ENCODE measurements around the gene MMD.
"Not testable (repeated sequence)": the region's sequence is repeated elsewhere in the genome, so short reads cannot be mapped to it uniquely, and the experiment has no call there.

The MMD gene

DNA sequence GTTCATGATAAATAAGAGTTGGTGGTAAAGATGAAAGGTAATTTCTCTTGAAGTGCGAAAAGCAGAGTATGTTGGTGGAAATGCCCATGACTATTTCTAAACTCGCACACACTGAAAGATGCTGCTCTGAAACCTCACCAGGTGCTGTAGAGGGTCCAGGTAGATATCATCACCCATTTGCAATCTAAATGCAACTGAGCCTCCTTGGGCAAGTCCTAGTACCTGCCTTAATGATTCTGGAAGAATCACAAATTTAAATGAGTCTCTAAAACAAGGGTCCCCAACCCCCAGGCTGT, 5.9 kb upstream of the MMD start:
- H3K36me3 ChIP-seq (ENCODE audit: control insufficient read depth, insufficient read depth, low read length): no peaks in the 10 kb centered on the region
- no peaks in the 10 kb centered on the region for H3K4me1 ChIP-seq (ENCODE audit: control insufficient read depth, insufficient read depth, low read length)
- no peak overlapping the region for H3K9ac ChIP-seq (ENCODE audit: low read depth, low read length)
- no peaks in the 10 kb centered on the region for H3K27me3 ChIP-seq (ENCODE audit: control insufficient read depth, insufficient read depth, low read length)
- no peak overlapping the region for H3K4me3 ChIP-seq (ENCODE audit: low read depth, low read length)
- no peaks in the 10 kb centered on the region for H3K9me3 ChIP-seq (ENCODE audit: control insufficient read depth, insufficient read depth, low read length)

DNA sequence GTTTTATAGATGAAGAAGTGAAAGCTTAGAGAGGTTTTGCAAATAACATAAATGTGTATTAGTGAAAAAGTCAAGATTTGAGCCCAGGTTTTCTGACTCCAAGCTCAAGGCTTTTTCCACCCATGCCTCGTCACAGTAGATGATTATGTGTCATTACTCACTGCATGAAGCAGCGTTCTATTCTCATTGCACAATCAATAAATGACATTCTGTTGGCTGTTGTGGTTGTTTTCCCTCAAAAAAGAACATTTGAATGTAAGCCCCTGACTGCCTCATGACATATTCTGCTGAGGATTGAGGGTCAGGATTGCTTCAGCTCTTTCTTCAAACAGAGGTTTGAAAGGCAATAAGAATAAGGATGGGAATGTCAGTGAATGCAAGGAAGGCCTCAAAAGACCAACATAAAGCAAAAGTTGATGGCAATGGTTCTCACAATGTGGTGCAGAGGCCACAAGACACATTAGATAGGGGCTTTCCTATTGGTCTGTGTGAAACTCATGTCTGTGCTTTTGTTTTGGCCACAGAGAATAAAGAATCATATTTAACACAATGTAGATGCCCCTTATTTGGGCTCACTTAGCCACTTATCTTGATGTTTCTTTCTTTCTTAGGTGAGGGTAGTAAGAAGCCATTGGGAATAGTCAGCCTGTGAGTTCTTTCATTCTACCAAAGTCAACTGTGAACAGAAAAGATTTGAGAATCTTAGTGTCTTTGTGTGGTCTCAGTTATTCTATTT, 5.4 kb upstream of the MMD start:
- Histone ChIP-seq H3K9me3 (ENCODE audit: control insufficient read depth, insufficient read depth, low read length) (no peaks in the 10 kb centered on the region), H3K4me1 (ENCODE audit: control insufficient read depth, insufficient read depth, low read length) (no peaks in the 10 kb centered on the region), H3K4me3 (ENCODE audit: low read depth, low read length) (no peak overlapping the region), H3K27me3 (ENCODE audit: control insufficient read depth, insufficient read depth, low read length) (no peaks in the 10 kb centered on the region), H3K36me3 (ENCODE audit: control insufficient read depth, insufficient read depth, low read length) (no peaks in the 10 kb centered on the region), H3K9ac (ENCODE audit: low read depth, low read length) (no peak overlapping the region)

DNA sequence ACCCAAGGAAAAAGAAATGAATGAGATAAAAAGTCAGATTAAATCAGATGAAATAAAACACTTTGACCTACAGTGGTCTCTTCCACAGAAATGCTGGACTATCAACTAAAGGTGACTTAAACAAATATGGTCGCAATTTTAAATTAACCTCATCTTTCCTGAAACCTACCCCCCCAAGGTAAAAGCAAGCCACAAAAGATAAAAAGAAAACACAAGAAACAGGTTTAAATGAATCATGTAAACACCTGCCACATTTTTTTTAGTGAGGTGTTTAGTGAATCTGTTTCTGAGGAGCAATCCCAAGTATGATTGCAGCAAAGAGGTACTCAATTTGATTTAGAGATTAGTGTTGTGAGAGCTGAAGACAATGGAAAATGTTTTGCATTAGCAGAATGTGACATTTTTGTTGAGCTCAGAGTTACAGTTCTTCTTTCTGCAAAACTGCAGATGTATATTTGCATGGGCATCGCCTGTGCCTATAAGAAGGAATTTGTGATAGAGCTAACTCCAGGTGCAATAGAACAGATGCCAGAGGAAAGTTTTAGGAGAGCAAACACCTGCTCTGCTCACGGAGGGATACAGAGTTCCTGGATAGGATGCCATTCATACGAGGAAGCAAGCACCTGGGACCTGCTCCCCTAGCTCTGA, 3.4 kb upstream of the MMD start:
- no peak overlapping the region for H3K9ac ChIP-seq (ENCODE audit: low read depth, low read length)
- H3K4me1 ChIP-seq (ENCODE audit: control insufficient read depth, insufficient read depth, low read length): peaks cover 2% of the 10 kb centered on the region
- H3K36me3 ChIP-seq (ENCODE audit: control insufficient read depth, insufficient read depth, low read length): no peaks in the 10 kb centered on the region
- no peaks in the 10 kb centered on the region for H3K9me3 ChIP-seq (ENCODE audit: control insufficient read depth, insufficient read depth, low read length)
- H3K4me3 ChIP-seq (ENCODE audit: low read depth, low read length): no peak overlapping the region
- no peaks in the 10 kb centered on the region for H3K27me3 ChIP-seq (ENCODE audit: control insufficient read depth, insufficient read depth, low read length)

DNA sequence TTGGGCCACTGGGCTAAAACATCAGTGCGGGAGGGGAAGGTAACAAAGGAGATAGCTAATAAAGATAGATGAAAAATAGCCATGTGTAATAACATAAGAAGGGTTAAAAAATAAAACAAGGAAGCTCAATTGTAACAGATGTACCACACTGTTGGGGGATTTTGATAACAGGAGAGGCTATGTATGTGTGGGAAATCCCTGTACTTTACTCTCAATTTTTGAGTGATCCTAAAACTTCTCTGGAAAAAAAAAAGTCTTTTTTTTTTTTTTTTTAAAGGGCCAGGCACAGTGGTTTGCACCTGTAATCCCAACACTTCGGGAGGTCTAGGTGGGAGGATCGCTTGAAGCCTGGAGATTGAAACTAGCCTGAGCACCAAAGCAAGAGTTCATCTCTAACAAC, 1.9 kb upstream of the MMD start:
- Histone ChIP-seq H3K9ac (ENCODE audit: low read depth, low read length) (no peak overlapping the region), H3K4me1 (ENCODE audit: control insufficient read depth, insufficient read depth, low read length) (peaks cover 6% of the 10 kb centered on the region), H3K9me3 (ENCODE audit: control insufficient read depth, insufficient read depth, low read length) (no peaks in the 10 kb centered on the region), H3K4me3 (ENCODE audit: low read depth, low read length) (no peak overlapping the region), H3K36me3 (ENCODE audit: control insufficient read depth, insufficient read depth, low read length) (peaks cover 2% of the 10 kb centered on the region), H3K27me3 (ENCODE audit: control insufficient read depth, insufficient read depth, low read length) (no peaks in the 10 kb centered on the region)

DNA sequence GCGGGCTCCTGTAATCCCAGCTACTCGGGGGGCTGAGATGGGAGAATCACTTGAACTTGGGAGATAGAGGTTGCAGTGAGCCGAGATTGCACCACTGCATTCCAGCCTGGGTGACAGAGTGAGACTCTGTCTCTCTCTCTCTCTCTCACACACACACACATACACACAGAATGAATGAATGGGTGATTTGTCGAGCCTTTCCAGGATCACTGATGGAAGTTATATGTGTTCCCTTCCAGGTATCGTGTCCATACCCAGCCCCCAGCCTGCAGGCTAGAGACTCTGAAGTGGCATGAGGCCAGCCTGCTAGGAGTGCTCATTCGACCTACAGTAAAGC, 1.2 kb upstream of the MMD start:
- H3K4me3 ChIP-seq (ENCODE audit: low read depth, low read length); H3K9ac ChIP-seq (ENCODE audit: low read depth, low read length); H3K27me3 ChIP-seq (ENCODE audit: control insufficient read depth, insufficient read depth, low read length); H3K9me3 ChIP-seq (ENCODE audit: control insufficient read depth, insufficient read depth, low read length); H3K4me1 ChIP-seq (ENCODE audit: control insufficient read depth, insufficient read depth, low read length); H3K36me3 ChIP-seq (ENCODE audit: control insufficient read depth, insufficient read depth, low read length): not testable (repeated sequence)

DNA sequence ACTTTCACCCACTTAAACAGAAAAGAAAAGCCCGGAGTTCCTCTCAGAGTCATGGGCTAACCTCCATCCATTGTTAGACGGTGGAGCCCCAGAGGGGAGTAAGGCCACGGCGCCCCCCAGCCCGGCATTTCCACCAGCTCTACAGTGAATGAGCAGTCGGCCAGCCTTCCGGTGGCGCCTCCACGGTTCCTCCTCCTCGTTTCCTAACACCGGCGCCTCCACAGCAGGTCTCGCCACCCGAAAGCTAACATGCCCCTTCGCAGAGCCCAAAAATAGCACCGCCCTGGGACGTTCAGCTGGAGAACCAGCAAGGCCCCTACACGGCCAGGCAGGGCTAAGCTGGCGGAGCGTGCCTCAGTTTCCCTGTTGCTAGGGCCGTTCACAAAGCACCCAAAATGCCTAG, 858 bp downstream of the MMD start:
- H3K4me1 ChIP-seq (ENCODE audit: control insufficient read depth, insufficient read depth, low read length): peaks cover 8% of the 10 kb centered on the region
- H3K36me3 ChIP-seq (ENCODE audit: control insufficient read depth, insufficient read depth, low read length): peaks cover 2% of the 10 kb centered on the region

DNA sequence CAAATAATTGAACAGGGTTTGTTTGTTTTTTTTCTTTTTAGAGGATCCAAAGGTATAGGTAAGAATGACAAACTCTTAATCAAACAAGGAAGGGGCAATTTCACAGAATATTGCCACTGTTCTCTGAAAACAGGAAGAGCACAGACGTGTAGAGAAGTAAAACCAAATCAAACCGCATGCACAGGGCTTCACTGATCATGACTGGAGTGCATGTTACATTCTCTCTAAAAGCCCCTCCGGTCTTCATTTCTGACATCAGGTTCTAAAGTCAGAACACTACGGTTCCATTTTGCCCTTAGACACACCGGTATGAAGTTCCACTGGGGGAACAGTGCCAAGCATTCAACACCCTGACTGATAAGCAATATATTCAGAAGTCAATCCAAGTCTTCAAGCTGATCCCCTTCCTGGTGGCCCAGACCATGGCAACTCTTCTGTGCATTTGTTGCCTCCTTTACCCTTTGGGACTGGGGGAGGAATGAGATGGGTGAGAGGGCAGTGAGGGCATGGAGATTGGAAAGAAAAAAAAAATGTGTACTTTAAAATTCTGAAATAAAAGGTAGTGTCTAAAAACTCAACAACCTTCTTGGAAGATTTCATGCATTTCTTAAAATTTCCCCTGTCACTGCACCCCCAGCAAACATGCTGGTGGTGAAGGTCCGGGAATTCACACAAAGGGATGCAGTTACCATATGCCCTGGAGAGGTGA, 1.4 kb downstream of the MMD start:
- peak overlapping the region; percentile 83 for H3K9ac ChIP-seq (ENCODE audit: low read depth, low read length)
- no peaks in the 10 kb centered on the region for H3K27me3 ChIP-seq (ENCODE audit: control insufficient read depth, insufficient read depth, low read length)
- H3K36me3 ChIP-seq (ENCODE audit: control insufficient read depth, insufficient read depth, low read length): peaks cover 2% of the 10 kb centered on the region
- no peaks in the 10 kb centered on the region for H3K9me3 ChIP-seq (ENCODE audit: control insufficient read depth, insufficient read depth, low read length)
- peaks cover 8% of the 10 kb centered on the region for H3K4me1 ChIP-seq (ENCODE audit: control insufficient read depth, insufficient read depth, low read length)
- H3K4me3 ChIP-seq (ENCODE audit: low read depth, low read length): peak overlapping the region; percentile 98

More for the DNA sequence above, 858 bp downstream of the MMD start:
- H3K4me3 ChIP-seq (ENCODE audit: low read depth, low read length): peak overlapping the region; percentile 98
- peak overlapping the region; percentile 83 for H3K9ac ChIP-seq (ENCODE audit: low read depth, low read length)
- no peaks in the 10 kb centered on the region for H3K9me3 ChIP-seq (ENCODE audit: control insufficient read depth, insufficient read depth, low read length)
- H3K27me3 ChIP-seq (ENCODE audit: control insufficient read depth, insufficient read depth, low read length): no peaks in the 10 kb centered on the region

DNA sequence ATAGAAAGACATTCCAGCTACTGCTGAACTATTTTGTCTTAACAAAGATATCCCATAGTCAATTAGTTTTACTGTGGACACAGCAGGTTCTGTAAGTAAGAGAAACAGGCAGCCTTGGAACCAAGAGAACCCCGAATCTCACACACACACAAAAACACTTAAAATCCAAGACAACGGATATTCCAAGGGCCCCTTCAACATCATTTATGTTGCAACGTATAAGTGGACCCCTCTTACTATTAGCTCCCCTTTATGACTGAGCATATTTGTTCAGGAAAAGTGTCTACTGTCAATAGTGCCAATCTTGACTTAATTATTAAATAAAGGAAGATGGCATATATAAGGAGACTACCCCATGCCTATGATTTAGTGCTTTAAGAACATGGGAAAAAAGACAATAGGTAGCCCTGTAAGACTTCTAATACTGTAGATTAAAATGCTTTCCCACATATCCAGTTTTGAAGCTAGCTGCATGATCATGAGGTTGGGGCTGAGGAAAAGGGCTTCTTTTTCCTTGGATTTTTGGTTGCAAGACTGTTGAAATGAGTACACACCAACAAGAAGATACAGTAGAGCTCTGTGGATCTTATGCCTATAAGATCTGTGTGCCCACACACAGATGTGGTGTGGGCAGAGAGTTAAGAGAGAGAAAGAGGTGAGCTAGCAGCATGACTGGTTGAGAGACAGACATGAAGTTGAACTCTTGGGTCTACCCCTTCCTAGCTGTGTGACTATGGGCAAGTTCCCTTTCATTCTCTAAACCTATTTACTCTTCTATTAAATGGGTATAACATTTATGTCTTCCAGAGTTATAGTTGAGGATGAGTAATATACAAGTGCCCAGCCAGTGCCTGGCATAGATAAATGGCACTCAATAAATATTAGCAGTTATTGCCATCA, 3.0 kb downstream of the MMD start:
- peaks cover 2% of the 10 kb centered on the region for H3K36me3 ChIP-seq (ENCODE audit: control insufficient read depth, insufficient read depth, low read length)
- peaks cover 8% of the 10 kb centered on the region for H3K4me1 ChIP-seq (ENCODE audit: control insufficient read depth, insufficient read depth, low read length)
- H3K4me3 ChIP-seq (ENCODE audit: low read depth, low read length): no peak overlapping the region
- H3K9ac ChIP-seq (ENCODE audit: low read depth, low read length): no peak overlapping the region
- no peaks in the 10 kb centered on the region for H3K9me3 ChIP-seq (ENCODE audit: control insufficient read depth, insufficient read depth, low read length)
- H3K27me3 ChIP-seq (ENCODE audit: control insufficient read depth, insufficient read depth, low read length): no peaks in the 10 kb centered on the region

DNA sequence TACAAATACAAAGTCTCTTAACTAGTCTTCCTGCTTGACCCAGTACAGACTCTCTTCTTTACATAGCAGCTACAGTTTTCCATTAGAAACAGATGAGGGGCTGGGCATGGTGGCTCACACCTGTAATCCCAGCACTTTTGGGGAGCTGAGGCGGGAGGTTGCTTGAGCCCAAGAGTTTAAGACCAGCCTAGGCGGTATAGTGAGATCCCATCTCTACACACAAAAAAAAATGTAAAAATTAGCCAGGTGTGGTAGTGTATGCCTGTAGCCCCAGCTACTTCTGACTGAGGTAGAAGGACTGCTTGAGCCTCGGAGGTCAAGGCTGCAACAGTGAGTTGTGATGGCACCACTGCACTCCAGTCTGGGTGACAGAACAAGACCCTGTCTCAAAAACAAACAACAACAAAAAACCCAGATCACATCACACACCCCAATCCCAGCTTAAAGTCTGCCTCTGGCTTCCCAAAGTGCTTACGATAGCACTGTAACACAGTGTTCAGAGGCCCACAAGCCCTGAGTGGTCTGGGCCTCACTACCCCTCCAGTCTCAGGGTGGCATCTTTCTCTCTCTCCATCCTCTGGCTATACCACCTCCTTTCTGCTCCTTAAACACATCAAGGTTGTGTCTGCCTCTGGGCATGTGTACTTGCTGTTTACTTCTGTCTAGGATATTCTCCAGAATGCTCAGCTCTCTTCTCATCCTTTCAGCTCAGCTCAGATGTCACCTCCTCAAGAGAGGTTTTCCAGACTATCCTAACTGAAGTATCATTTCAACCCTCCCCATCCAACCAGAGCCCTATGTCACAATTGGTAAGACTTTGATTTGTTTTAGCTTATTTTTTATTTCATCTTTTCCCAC, 4.0 kb downstream of the MMD start:
- Histone ChIP-seq H3K36me3 (ENCODE audit: control insufficient read depth, insufficient read depth, low read length) (peaks cover 2% of the 10 kb centered on the region), H3K27me3 (ENCODE audit: control insufficient read depth, insufficient read depth, low read length) (no peaks in the 10 kb centered on the region)

DNA sequence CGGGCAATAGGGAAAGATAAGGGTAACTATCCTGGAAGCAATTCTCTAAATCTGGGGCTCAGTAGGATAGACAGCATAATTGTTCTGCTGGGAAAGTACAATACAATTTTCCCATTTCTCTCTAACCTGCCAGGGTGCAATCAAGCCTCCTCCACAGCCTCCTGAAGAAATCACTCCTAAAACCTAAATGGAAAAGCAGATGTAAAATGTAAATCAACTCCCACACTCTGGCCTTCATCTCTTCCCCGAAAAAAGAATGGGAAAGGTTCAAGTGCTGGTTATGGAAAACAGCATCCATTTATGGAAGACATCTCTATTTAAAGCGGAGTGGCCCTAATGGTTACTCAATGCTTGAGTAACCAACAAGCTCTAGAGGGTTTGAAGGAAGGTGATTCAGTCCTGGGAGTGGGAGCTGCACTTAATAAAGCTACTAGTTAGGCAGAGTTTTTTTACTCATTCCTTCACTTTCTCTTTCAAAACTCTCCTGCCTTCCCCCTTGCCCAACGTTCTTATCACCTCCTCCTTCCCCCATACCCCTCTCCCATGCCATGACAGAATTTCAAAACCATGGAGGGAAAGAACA, 5.1 kb downstream of the MMD start:
- peaks cover 2% of the 10 kb centered on the region for H3K36me3 ChIP-seq (ENCODE audit: control insufficient read depth, insufficient read depth, low read length)
- no peaks in the 10 kb centered on the region for H3K9me3 ChIP-seq (ENCODE audit: control insufficient read depth, insufficient read depth, low read length)
- no peaks in the 10 kb centered on the region for H3K27me3 ChIP-seq (ENCODE audit: control insufficient read depth, insufficient read depth, low read length)
- no peak overlapping the region for H3K9ac ChIP-seq (ENCODE audit: low read depth, low read length)
- H3K4me1 ChIP-seq (ENCODE audit: control insufficient read depth, insufficient read depth, low read length): peaks cover 8% of the 10 kb centered on the region
- no peak overlapping the region for H3K4me3 ChIP-seq (ENCODE audit: low read depth, low read length)

More for the DNA sequence above, 4.0 kb downstream of the MMD start:
- Histone ChIP-seq H3K9me3 (ENCODE audit: control insufficient read depth, insufficient read depth, low read length) (no peaks in the 10 kb centered on the region), H3K4me3 (ENCODE audit: low read depth, low read length) (no peak overlapping the region), H3K9ac (ENCODE audit: low read depth, low read length) (no peak overlapping the region), H3K4me1 (ENCODE audit: control insufficient read depth, insufficient read depth, low read length) (peaks cover 8% of the 10 kb centered on the region)

DNA sequence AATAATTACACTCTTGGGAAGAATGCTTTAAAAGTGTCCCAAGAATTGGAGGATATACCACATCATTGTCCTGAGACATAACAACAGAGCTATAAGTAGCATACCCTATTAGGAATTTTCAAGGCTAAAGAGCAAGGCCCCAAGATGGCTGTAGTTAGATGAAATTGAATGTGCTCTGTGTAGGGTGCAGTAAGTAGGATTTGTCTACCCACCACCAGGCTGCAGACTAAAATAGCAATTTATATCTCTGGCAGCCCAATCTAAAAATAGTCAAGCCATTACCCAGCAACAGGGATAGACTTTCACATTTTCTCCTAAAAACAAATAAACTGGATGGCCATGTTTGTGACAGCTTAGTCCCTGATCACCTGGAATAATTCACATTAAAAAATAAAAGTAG, 5.6 kb downstream of the MMD start:
- Histone ChIP-seq H3K4me1 (ENCODE audit: control insufficient read depth, insufficient read depth, low read length) (peaks cover 8% of the 10 kb centered on the region), H3K9ac (ENCODE audit: low read depth, low read length) (no peak overlapping the region), H3K27me3 (ENCODE audit: control insufficient read depth, insufficient read depth, low read length) (no peaks in the 10 kb centered on the region), H3K4me3 (ENCODE audit: low read depth, low read length) (no peak overlapping the region), H3K36me3 (ENCODE audit: control insufficient read depth, insufficient read depth, low read length) (peaks cover 4% of the 10 kb centered on the region), H3K9me3 (ENCODE audit: control insufficient read depth, insufficient read depth, low read length) (no peaks in the 10 kb centered on the region)
